ENCODE measurements around the gene GJA1.
"Not testable (repeated sequence)": the region's sequence is repeated elsewhere in the genome, so short reads cannot be mapped to it uniquely, and the experiment has no call there.

GJA1 gene

GRCh38 chr6:121436960-121437850 lies 1.8 kb downstream of the GJA1 start:
- DNase-seq (ENCODE audit: low spot score) = no peak

GRCh38 chr6:121437851-121438651 lies 2.6 kb downstream of the GJA1 start:
- no peak for DNase-seq (ENCODE audit: low spot score)

- no peak for DNase-seq (ENCODE audit: low spot score)
Observed at GRCh38 chr6:121438869-121439268, 3.4 kb downstream of the GJA1 start.

DNA sequence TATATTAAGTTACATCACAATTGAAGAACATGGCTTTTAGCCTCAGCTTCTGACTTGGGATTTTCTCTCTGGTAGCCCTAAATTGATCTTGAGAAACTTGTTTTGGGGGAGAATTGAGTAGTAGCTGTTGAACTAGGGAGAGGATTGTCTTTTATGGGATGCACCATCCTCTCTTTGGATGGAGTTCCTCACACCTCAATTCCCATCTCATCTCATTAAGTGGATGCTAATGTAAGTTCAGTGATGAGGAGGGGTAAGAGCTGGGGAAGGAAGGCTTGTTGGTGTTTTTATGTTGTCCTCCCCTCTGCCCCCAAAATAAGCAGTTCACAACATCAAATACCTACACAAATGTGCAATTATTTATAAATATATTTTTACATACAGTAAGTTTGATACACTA lies 4.0 kb downstream of the GJA1 start:
- no peak for DNase-seq (ENCODE audit: low spot score)

- no peak for DNase-seq (ENCODE audit: low spot score)
Observed at GRCh38 chr6:121439926-121440325, 4.5 kb downstream of the GJA1 start.

- no peak for DNase-seq (ENCODE audit: low spot score)
Observed at GRCh38 chr6:121441477-121441876, 6.0 kb downstream of the GJA1 start.

DNA sequence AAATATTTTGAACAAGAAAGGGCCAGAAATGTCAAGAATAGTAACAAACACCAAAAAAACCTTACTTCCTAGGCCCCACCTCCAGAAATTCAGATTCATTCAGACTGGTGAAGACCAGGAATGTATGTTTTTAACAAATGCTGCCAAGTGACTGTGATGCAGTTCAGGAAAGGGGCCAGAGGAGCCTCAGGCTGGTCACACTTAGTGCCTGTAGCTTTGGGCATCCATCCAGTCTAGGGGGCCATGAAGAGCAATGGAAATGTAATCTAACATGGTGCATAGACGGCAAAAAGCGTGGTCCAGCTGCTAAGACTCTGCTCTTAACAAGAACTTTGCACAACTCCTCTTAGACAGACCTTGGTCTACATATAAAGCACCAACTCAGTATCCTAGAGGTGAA lies 7.1 kb downstream of the GJA1 start:
- no peak for DNase-seq (ENCODE audit: low spot score)

- DNase-seq (ENCODE audit: low spot score) = no peak
Observed at GRCh38 chr6:121443971-121444541, 8.6 kb downstream of the GJA1 start.

DNA sequence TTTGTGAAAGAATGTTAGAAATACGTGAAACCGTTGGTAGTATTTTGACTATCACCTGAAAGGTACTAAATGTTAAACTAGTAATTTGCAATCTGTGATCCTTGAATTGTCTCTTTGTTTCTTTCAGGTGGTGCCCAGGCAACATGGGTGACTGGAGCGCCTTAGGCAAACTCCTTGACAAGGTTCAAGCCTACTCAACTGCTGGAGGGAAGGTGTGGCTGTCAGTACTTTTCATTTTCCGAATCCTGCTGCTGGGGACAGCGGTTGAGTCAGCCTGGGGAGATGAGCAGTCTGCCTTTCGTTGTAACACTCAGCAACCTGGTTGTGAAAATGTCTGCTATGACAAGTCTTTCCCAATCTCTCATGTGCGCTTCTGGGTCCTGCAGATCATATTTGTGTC lies 11.3 kb downstream of the GJA1 start:
- not testable (repeated sequence) for DNase-seq (ENCODE audit: low spot score)

GRCh38 chr6:121447746-121448145 lies 12.3 kb downstream of the GJA1 start:
- not testable (repeated sequence) for DNase-seq (ENCODE audit: low spot score)

DNA sequence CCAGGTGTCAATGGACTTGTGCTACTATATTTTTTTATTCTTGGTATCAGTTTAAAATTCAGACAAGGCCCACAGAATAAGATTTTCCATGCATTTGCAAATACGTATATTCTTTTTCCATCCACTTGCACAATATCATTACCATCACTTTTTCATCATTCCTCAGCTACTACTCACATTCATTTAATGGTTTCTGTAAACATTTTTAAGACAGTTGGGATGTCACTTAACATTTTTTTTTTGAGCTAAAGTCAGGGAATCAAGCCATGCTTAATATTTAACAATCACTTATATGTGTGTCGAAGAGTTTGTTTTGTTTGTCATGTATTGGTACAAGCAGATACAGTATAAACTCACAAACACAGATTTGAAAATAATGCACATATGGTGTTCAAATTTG lies 13.1 kb downstream of the GJA1 start:
- not testable (repeated sequence) for DNase-seq (ENCODE audit: low spot score)

DNA sequence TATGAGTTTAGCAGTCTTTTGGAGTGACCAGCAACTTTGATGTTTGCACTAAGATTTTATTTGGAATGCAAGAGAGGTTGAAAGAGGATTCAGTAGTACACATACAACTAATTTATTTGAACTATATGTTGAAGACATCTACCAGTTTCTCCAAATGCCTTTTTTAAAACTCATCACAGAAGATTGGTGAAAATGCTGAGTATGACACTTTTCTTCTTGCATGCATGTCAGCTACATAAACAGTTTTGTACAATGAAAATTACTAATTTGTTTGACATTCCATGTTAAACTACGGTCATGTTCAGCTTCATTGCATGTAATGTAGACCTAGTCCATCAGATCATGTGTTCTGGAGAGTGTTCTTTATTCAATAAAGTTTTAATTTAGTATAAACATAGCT lies 13.9 kb downstream of the GJA1 start:
- no peak for DNase-seq (ENCODE audit: low spot score)

GRCh38 chr6:121450242-121450641 lies 14.8 kb downstream of the GJA1 start:
- DNase-seq (ENCODE audit: low spot score) = no peak

GRCh38 chr6:121451250-121451649 lies 15.8 kb downstream of the GJA1 start:
- no peak for DNase-seq (ENCODE audit: low spot score)

- DNase-seq (ENCODE audit: low spot score) = no peak
Observed at GRCh38 chr6:121453191-121453590, 17.7 kb downstream of the GJA1 start.

GRCh38 chr6:121460170-121460569 lies 24.7 kb downstream of the GJA1 start:
- no peak for DNase-seq (ENCODE audit: low spot score)

DNA sequence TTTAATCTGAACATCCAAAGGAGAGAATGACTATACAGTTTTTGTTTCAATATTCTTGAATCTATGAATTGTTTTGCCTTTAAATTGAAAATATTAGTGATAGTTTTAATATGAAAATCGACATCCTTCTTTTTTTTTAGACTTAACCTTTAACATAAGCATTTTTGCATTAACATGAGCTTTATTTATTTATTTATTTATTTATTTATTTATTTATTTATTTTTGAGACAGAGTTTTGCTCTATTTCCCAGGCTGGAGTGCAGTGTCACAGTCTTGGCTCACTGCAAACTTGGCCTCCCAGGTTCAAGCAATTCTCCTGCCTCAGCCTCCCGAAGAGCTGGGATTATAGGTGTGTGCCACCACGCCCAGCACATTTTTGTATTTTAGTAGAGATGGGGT lies 27.6 kb downstream of the GJA1 start:
- no peak for DNase-seq (ENCODE audit: low spot score)

GRCh38 chr6:121465101-121465500 lies 29.7 kb downstream of the GJA1 start:
- DNase-seq (ENCODE audit: low spot score) = no peak

- DNase-seq (ENCODE audit: low spot score) = no peak
Observed at GRCh38 chr6:121479486-121480098, 44.1 kb downstream of the GJA1 start.

GRCh38 chr6:121480099-121480713 lies 44.8 kb downstream of the GJA1 start:
- DNase-seq (ENCODE audit: low spot score) = no peak

- DNase-seq (ENCODE audit: low spot score) = no peak
Observed at GRCh38 chr6:121482004-121482693, 46.7 kb downstream of the GJA1 start.
